NCI-H2196 (cell line): Measurements from ENCODE around the gene SLC1A4.
"Not testable (repeated sequence)": the region's sequence is repeated elsewhere in the genome, so short reads cannot be mapped to it uniquely, and the experiment has no call there.

Experiments used
- DNase-seq: peaks from one replicate; lab custom pipeline; 2025; ENCODE audit not compliant: unreplicated experiment; lab: John Stamatoyannopoulos, UW

Gene SLC1A4

GRCh38 chr2:64990876-64991275 lies 1.7 kb downstream of the SLC1A4 start:
- DNase-seq: no peak

GRCh38 chr2:64992218-64992617 lies 3.0 kb downstream of the SLC1A4 start:
- no peak for DNase-seq

DNA sequence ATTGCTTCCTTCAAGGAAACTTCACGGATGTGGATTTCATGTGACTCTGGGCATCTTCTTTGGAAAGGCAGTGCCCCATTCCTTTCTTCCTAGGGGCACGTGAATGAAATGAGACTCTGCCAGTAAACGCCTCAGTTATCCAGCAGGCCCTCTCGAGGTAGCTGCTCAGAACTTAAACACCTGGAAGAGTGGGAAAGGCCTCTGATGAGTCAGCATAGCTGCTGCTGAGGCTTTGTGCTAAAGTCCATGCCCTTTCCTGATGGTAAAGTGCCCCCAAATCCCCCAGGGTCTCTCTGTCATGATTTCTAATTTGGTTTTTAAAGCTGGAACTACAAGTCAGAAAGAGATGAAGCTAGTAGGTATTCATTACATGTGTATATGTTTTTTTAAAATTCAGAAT lies 3.8 kb downstream of the SLC1A4 start:
- DNase-seq: no peak

DNA sequence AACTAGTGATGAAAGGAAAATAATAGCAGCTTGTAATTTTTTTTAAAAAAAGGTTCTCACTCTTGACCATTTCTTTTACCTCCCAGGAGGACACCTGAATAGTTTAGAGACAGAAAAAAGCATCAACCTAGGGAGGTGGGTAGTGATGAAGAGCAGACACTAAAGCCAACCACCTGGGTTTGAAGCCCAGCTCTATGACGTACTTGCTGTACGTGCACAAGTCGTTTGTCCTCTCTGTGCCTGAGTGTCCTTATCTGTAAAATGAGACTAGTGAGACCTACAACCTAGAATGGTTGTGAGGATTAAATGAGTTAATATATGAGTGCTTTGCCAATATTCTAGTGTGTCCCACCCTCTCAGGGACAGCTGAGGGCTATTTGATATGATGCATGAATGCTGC lies 5.8 kb downstream of the SLC1A4 start:
- DNase-seq: no peak

DNA sequence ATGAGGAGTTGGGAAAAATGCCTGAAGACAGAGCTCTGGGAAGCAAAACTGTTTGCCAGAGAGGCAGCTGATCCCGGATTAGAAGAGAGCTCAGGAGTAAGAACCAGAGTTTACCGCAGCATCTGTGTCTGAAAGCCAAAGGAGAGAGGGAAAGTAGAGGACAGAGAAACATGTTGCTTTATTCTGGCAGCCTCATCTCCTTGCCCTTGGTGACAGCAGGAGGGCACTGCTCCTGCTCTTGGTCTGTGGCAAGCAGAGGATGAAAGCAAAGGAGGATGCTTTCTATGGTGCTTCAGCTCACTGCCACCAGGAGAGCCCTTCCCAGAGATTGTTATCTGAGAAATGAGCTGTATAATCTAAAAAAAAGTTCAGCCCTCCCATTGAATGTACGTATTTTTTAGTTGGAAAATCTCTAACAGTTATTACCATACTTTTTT lies 7.7 kb downstream of the SLC1A4 start:
- no peak for DNase-seq

DNA sequence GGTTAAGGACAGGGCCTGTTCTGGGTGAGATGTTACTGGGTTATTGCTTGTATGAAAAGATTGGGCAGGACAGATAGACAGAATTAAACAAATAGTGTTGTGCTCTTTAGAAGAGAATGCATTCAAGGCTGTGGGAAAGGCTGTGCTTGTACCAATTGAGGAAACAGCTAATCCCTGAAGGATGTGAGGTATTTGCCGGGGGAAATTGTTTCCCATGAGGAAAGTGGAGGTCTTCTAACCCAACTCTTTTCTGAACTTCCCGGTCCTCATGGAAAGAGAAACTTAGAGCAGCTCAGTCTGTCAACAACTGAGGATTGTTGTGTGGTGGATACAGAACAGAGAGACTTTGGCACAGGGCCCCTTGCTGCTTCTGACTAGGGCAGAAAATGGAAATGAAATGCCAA lies 9.5 kb downstream of the SLC1A4 start:
- DNase-seq: no peak

DNA sequence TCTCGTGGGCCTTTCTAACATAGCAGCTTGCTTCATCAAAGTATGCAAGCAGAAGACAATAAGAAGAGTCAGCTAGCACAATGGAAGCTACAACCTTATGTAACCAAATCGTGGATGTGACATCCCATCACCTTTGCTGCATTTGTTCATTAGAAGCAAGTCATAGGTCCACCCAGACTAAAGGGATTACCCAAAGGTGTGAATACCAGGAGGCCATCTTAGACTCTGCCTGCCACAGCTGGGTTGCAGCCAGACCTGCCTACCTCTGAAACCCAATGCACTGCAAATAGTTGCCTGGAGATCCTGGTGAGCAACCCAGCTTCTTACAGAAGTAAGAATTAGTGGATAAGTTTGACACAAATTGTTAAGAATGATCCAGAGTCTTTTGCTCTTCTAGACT lies 10.6 kb downstream of the SLC1A4 start:
- DNase-seq: no peak

- DNase-seq: no peak
These were observed 11.4 kb downstream of the SLC1A4 start for GRCh38 chr2:65000644-65001043.

GRCh38 chr2:65003037-65003436 lies 13.8 kb downstream of the SLC1A4 start:
- DNase-seq: no peak

DNA sequence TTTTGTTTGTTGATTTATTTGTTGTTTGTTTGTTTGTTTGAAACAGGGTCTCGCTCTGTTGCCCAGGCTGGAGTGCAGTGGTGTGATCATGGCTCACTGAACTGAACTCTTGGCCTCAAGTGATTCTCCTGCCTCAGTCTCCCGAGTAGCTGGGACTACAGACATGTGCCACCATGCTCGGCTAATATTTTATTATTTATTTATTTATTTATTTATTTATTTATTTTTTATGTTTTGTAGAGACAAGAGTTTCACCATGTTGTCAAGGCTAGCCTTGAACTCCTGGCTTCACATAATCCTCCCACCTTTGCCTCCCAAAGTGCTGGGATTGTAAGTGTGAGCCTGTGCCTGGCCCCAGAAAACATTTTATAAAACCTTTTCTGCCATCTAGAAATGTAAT lies 15.0 kb downstream of the SLC1A4 start:
- DNase-seq: not testable (repeated sequence)

GRCh38 chr2:65013776-65014175 lies 24.6 kb downstream of the SLC1A4 start:
- no peak for DNase-seq

GRCh38 chr2:65015731-65016130 lies 26.5 kb downstream of the SLC1A4 start:
- DNase-seq: no peak

DNA sequence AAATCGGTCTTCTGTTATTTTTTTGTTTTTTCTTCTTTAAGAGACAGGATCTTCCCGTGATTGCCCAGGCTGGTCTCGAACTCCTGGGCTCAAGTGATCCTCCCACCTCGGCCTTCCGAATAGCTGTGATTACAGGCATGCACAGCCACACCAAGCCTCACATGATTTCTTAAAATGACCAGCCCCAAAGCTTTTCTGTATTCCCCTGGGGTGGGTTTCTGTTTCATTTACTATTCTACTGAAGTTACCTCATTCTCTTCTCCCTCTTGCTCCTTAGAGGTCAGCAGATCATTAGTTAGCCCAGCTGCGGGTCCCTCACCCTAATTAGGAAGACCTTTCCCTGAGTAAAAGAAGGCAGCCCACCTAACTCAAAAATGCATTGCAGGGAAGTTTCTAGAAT lies 27.6 kb downstream of the SLC1A4 start:
- no peak for DNase-seq

GRCh38 chr2:65017335-65017734 lies 28.1 kb downstream of the SLC1A4 start:
- no peak for DNase-seq

GRCh38 chr2:65018141-65018582 lies 29.0 kb downstream of the SLC1A4 start:
- DNase-seq: no peak

- DNase-seq: no peak
These were observed 29.8 kb downstream of the SLC1A4 start for GRCh38 chr2:65019010-65019409.

GRCh38 chr2:65019675-65020195 lies 30.5 kb downstream of the SLC1A4 start:
- no peak for DNase-seq

GRCh38 chr2:65020251-65020650 lies 31.1 kb downstream of the SLC1A4 start:
- not testable (repeated sequence) for DNase-seq

DNA sequence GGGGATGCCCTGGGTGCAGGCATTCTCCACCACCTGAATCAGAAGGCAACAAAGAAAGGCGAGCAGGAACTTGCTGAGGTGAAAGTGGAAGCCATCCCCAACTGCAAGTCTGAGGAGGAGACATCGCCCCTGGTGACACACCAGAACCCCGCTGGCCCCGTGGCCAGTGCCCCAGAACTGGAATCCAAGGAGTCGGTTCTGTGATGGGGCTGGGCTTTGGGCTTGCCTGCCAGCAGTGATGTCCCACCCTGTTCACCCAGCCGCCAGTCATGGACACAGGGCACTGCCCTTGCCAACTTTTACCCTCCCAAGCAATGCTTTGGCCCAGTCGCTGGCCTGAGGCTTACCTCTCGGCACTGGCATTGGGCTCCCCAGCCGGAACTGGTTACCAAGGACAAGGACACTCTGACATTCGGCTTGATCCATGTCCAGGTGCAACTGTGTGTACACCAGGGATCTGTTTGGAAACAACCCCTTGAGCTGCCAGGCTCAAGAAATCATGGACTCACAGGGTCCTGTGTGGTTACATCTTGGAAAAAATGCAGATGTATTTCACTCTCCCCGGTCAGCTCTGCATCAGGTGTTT lies 31.8 kb downstream of the SLC1A4 start:
- DNase-seq: no peak

DNA sequence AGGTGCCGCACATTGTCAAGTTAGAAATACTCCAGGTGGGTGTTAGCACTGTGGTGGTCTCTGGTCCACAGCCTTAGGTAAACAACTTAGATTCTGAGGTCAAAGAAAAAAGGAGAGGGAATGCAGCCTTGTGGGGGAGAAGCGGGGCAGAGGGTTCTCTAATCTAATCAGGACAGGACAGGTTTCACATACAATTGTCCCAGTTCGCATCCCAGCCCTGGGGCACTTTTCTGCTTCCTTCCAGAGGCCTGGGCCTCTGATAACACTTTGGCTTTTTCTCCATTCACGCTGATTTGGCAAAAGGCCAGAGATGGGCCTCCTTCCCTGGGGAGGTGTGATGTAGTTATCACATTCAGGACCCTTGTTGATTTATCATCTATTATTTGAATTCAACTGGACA lies 32.5 kb downstream of the SLC1A4 start:
- no peak for DNase-seq

- no peak for DNase-seq
These were observed 33.0 kb downstream of the SLC1A4 start for GRCh38 chr2:65022189-65022588.

DNA sequence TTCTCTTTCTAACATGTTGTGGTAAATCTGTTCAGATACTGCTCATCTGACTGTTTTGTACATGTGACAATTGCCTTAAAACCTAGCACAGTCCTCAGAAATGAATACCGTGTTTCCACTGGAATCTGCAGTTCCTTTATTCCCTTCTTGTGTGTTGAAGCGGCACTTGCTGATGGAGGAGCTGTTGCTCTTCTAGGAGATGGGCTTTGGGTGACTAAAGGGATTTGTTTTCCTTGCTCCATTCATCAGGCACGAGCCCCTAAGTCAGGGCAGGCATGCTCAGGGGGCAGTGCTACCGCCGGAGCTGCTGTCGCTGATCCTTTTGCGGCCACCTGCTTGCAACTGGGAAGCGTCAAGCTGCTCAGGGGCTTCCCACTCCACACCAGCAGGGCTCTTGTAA lies 34.5 kb downstream of the SLC1A4 start:
- no peak for DNase-seq

DNA sequence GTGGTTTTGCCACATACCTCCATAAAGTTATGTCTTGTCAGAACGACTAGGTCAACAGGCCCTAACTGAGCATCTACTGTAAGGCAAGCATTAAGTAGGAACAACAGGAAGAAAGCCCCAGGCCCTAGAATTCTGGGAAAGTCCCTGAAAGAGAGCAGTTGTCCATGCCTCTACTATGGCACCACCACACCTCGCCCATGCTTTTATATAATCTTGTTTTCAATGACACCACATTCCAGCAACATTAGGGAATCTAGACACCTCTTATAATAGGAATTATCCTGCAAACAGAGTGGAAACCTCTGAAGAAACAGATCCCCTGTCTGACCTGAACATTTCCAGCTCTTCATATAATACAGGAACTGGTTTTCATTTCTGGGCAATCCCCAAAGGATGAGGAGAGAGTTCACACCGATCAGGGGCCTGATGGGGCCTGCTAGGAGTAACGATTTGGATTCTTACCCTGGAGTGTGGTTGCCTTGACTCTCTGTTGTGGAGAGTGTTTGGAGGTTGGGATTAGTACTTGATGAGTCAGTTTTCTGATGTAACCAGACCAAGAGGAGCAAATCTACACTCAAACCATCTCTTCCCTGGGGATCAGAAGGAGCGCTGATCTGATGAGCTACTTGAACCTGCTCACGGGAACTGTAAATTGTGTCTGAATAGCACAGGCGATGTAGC lies 35.1 kb downstream of the SLC1A4 start:
- no peak for DNase-seq
